NOMO-1 treated with DMSO at 0.1 percent for 48 hours (cell line): ENCODE measurements around the gene FANCL.
"Not testable (repeated sequence)": the region's sequence is repeated elsewhere in the genome, so short reads cannot be mapped to it uniquely, and the experiment has no call there.

Source experiments
- DNase-seq: peaks from one replicate; lab custom pipeline; 2025; ENCODE audit not compliant: unreplicated experiment; lab: John Stamatoyannopoulos, UW

Gene FANCL

GRCh38 chr2:58207189-58207588 is 33.9 kb downstream of the FANCL start:
- DNase-seq = no peak

DNA sequence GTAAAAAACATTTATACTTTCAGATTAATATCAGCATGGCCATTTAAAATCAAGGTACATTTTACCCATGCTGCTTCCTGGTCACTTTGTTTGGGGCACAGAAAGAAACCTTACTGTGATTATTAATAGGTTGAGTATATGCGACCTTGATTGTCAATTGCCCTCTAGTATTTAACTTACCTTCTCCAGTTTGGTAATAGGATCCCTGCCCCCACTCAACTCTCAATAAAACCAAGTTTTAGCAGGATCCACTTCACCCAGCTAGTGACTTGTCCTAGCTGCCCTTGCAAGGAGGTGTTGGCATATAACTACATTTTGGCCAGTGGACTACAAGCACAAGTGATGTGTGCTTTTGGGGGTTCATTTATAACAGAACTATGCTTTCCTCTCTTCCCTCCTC is 34.3 kb downstream of the FANCL start:
- no peak for DNase-seq

GRCh38 chr2:58204195-58204959 is 36.7 kb downstream of the FANCL start:
- DNase-seq = no peak

- no peak for DNase-seq
Measured at GRCh38 chr2:58203018-58203417, 38.1 kb downstream of the FANCL start.

GRCh38 chr2:58202404-58202803 is 38.7 kb downstream of the FANCL start:
- no peak for DNase-seq

DNA sequence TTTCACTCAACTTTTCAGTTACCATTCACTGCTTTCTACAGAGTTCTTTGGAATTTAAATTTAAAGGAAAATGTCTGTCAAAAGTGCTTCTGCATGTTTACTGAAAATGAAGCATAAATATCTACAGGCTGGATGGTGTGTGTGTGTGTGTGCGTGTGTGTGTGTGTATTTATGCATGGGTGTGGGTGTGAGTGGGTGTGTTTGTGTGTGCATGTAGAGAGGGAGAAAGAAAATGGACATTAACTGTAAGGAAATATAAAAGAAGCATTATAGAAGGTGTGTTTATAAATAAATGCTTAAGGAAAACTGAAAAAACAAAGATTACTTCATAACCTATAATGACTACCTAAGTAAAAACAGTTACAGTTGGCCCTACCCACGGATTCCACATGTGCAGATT is 43.2 kb downstream of the FANCL start:
- DNase-seq = no peak

DNA sequence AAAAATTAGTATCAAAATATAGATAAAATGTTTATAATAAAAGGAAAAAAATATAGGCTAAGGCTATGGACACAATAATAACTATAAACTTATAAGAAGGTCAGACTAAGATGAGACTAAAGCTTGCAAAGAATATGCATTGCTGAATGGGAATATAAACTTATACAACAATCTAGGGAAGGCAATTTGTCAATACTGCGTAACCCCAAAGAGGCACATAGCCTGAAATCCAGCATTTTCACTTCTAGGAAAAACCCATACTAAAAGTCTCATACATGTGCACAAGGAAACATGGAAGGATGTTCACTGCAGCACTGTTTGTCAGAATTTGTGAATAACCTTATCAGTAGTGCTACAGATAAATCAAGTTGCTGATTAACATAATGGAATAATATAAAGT is 45.5 kb downstream of the FANCL start:
- DNase-seq = no peak

GRCh38 chr2:58194458-58194857 is 46.7 kb downstream of the FANCL start:
- DNase-seq = no peak

DNA sequence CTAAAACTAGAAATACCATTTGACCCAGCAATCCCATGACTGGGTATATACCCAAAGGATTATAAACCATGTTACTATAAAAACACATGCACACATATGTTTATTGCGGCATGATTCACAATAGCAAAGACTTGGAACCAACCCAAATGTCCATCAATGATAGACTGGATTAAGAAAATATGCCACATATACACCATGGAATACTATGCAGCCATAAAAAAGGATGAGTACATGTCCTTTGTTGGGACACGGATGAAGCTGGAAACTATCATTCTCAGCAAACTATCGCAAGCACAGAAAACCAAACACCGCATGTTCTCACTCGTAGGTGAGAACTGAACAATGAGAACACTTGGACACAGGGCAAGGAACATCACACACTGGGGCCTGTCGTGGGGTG is 54.1 kb downstream of the FANCL start:
- not testable (repeated sequence) for DNase-seq

DNA sequence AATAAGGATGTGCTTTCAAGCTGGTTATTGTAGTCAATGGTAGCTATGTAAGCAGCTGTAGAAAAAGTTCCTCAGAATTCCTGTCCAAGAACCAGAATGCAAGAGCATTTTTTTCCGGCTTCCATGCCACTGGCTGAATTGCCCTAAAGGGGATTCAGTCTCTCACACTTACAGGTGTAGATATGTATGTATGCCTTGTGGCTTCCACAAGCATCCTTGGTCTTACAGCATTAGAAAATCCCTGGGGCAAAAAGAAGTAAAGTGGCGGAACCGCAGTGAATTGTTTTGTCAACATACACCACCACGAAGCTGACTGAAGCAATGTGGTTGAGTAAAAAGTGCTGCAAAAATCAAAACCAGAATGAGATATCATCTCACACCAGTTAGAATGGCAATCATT is 54.6 kb downstream of the FANCL start:
- DNase-seq = no peak

GRCh38 chr2:58182527-58182926 is 58.6 kb downstream of the FANCL start:
- DNase-seq = no peak

GRCh38 chr2:58180635-58181034 is 60.5 kb downstream of the FANCL start:
- DNase-seq = no peak

DNA sequence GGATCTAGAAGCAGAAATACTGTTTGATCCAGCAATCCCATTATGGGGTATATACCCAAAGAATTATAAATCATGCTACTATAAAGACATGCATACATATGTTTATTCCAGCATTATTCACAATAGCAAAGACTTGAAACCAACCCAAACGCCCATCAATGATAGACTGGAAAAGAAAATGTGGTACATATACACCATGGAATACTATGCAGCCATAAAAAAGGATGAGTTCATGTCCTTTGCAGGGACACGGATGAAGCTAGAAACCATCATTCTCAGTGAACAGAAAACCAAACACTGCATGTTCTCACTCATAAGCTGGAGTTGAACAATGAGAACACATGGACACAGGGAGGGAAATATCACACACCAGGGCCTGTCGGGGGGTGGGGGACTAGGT is 61.0 kb downstream of the FANCL start:
- DNase-seq = not testable (repeated sequence)

GRCh38 chr2:58177187-58177586 is 63.9 kb downstream of the FANCL start:
- not testable (repeated sequence) for DNase-seq

DNA sequence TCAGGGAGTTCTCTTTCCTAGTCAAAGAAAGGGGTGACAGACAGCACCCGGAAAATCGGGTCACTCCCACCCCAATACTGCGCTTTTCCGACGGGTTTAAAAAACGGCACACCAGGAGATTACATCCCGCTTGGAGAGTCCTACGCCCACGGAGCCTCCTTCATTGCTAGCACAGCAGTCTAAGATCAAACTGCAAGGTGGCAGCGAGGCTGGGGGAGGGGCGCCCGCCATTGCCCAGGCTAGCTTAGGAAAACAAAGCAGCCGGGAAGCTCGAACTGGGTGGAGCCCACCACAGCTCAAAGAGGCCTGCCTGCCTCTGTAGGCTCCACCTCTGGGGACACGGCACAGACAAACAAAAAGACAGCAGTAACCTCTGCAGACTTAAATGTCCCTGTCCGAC is 69.3 kb downstream of the FANCL start:
- DNase-seq = not testable (repeated sequence)

GRCh38 chr2:58170334-58170933 is 70.7 kb downstream of the FANCL start:
- DNase-seq = not testable (repeated sequence)

- DNase-seq = not testable (repeated sequence)
Measured at GRCh38 chr2:58169845-58170244, 71.3 kb downstream of the FANCL start.

DNA sequence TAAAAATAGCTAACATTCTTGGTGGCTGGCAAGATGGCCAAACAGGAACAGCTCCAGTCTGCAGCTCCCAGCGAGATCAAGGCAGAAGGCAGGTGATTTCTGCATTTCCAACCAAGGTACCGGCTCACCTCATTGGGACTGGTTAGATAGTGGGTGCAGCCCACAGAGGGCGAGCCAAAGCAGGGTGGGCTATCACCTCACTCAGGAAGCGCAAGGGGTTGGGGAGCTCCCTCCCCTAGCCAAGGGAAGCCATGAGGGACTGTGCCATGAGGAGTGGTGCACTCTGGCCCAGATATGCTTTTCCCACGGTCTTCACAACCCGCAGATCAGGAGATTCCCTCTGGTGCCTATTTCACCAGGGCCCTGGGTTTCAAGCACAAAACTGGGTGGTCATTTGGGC is 73.0 kb downstream of the FANCL start:
- not testable (repeated sequence) for DNase-seq

- DNase-seq = no peak
Measured at GRCh38 chr2:58163913-58164312, 77.2 kb downstream of the FANCL start.

- DNase-seq = no peak
Measured at GRCh38 chr2:58158481-58158880, 82.6 kb downstream of the FANCL start.

DNA sequence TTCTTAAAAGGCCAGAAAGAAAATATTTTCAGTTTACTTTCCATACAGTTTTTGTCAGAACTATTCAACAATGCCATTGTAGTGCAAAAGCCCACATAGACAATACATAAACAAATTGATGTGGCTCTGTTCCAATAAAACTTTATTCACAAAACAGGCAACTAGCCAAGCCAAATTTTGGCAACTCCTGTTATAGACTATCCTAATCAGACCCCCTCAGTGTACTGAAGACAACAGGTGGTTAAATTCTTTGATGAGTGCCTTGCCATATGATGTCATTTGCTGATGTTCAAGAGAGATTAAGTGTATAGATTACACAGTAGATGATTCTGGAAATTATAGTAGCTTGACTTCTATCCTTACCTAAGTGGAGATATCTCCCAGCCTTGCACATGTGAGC is 83.4 kb downstream of the FANCL start:
- no peak for DNase-seq

DNA sequence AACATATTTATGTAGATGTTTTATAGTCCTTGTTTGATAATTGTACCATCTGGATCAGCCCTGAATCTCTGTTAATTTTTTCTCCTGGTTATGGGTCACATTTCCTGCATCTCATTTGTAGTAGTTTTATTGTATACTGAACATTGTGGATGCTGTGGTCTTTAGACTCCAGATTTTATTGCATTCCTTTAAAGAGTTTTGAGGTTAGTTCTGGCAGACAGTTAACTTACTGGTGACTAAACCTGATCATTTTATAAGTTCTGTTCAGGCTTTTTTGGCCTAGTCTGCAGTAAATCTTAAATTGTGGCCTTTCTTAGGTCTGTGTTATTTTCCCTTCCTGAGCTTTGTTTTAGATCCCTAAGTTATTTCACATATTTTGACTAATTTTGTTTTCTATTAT is 84.3 kb downstream of the FANCL start:
- DNase-seq = no peak
